ENCODE measurements around the gene LHX4.

The LHX4 gene

DNA sequence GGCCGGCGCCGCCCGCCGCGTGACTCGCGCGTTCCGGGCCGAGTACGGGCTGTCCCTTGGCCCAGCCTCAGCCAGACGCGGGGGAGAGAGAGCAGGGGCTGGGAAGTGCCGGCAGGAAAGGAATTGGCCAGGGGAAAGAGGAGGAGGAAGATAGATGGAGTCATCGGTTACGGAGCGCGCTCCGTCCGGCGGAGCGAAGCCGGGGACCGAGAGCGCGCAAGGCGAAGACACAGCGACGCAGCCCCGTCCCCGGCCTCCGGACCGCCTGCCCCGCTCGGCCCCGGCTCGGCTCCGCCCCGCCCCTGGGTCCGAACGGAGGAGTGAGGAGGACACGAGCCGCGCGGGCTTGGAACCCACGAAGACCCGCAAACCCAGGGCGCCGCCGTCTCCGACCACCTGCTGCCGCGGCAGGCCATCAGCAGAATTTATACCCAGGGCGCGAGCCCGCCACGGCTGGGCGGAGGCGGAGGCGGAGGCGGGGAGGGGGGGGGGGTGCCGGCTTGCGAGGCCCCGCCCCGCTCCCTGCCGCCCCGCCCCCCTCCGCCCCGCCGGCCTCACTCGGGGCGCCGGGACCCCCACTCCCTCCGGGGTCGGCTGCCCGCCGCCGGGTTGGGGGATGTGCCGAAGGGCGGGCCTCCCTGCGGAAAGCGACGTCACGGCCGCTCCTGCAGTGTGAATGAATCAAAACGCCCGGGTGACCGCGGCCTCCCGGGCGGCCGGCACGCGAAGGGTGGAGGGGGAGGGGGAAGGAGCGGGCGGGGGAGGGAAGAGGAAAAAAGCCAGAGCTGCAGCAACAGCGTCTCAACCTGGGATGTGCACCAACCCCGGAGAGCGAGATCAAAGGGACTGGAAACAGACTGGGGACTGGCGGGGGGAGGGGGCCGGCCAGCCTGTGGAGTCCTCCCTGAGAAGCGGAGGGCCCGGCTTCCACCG is at the start of gene LHX4:
Gene LHX4 (plus strand): TSS at position 782 of the 933 bp plus-strand sequence. CDS start 266 bp downstream, outside the sequence.
- DNase-seq (ENCODE audit: low read depth in 3 of 3) = no peak

DNA sequence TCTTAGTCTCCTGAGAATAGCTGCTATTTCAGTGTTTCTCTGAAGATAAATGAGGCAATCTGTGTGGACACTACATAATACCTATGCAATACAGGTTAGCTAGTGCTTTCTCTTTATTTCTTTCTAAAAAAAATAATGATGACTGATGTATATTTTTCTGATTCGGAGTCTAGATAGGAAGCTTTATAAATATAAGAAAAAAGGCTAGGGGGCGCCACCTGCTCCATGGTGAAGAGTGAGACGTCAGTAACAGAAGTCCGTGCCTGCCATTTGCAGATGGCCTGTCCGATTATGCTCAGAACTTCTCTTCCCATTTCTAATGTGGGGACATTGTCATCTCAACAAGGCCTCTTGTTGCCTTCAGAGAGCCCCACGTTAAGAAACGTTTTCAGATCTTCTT is 49.0 kb upstream of the LHX4 start:
- peak in 1 of 3 experiments; percentile 9 for DNase-seq (ENCODE audit: low read depth in 3 of 3)

DNA sequence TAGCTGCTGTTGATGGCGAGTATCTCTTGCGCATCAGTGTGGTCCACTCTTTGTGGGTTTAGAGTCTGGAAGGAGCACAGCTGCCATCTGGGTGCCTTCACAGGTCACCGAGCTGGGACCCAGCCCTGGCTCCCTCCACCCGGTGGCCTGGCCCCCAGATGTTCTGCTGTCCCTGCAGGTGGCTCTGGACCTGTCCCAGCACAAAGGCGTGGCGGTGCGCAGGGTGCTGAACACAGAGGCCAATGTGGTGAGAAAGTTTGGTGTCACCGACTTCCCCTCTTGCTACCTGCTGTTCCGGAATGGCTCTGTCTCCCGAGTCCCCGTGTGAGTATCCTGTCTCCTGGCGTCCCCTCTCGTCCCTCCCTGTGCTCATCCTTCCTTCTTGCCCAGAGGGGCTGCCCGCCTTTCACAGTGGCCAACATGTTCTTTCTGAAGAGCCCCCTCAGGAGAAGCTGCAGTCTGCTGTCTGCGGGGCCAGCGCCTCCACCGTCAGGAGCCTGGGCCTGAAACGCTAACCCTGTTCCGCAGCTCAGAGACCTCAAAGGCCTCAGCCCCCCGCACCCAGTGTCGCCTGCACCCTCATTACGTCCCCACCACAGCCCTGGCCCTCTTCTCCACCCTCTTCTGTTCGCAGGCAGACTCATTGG is 47.9 kb upstream of the LHX4 start:
- no peak for DNase-seq (ENCODE audit: low read depth in 3 of 3)

DNA sequence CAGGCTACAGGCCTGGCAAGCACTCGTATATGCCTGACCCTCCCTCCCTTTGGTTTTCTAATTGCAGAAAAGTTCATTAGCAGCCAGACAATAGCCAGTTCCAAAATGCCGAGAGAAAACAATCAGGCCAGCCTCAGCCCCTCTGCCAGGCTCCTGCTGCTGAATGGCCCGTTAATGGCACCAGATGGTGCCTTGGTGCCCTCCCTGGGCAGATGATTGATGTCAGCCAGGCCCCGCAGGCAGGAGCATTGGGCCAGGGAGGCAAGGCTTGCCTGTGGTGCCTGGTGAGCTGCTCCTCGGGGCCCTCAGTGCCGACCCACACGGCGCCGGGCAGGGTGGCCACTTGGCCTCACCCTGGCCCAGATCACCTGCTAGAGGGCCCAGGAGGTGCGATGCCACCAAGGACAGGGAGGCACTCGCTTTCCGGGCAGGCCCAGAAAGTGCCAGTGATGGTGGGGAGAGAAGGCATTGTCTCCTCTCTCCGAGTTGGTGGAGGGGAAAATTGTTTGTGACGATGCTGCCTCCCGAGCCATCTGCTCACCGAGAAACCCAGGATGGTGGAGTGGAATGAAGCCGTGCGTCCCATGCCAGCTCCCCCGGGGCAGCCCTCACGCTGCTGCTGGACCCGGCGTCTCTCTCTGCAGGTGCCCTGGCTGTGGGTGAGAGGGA is 47.3 kb upstream of the LHX4 start:
- no peak for DNase-seq (ENCODE audit: low read depth in 3 of 3)

DNA sequence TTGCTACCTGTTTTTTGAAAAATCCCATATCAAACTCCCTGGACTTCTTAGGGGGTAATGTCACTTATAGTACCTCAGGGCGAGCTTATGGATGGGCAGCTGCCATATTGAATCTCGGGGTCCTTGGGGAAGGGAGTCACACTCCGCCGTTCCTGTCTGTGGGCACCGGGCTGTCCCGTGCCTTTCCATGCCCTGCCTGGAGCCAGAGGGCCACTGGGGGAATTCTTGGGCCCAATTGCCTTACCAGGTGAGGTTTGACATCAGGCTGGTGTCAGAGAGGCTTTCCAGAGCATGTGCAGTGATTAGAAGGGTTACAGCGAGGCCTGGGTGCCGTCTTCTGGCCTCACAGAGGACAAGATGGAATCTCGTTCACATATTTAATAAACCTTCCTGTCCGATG is 46.6 kb upstream of the LHX4 start:
- no peak for DNase-seq (ENCODE audit: low read depth in 3 of 3)

DNA sequence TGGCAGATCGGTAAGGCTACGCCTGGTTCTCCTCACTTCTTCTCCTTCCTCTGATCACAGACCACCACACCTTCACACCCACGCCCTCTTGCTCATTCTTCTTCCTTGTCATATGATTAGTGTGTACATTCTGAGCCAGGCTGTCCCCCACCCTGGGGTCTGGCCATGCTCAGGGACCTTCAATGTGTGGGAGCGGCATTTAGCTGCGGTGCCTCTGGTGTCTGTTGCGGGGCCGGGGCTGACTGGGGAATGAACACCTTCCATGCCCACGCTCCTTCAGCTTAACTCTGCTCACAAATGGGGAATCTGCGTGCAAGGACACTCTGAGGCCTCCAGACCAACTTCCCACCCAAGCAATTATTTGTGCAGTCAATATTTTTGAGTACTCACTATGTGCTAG is 46.0 kb upstream of the LHX4 start:
- DNase-seq (ENCODE audit: low read depth in 3 of 3) = no peak

DNA sequence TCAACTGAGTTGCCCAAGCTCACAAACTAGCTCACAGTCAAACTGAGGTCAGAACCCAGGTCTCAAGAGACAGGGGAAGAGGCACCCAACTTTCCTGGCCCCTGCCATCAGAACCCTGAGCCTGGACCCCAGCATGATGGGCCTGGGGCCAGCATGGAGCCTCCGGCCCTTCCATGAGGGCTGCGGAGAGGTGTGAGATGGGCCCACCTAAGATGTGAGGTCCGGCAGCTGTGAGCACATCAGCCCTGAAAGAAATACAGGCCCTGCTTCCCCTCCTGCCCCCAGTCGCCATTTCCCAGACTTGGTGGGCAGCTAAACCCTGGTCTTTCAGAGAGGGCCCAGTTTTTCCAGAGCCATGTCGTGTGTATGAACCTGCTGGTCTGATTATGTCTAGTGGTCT is 44.8 kb upstream of the LHX4 start:
- no peak for DNase-seq (ENCODE audit: low read depth in 3 of 3)

DNA sequence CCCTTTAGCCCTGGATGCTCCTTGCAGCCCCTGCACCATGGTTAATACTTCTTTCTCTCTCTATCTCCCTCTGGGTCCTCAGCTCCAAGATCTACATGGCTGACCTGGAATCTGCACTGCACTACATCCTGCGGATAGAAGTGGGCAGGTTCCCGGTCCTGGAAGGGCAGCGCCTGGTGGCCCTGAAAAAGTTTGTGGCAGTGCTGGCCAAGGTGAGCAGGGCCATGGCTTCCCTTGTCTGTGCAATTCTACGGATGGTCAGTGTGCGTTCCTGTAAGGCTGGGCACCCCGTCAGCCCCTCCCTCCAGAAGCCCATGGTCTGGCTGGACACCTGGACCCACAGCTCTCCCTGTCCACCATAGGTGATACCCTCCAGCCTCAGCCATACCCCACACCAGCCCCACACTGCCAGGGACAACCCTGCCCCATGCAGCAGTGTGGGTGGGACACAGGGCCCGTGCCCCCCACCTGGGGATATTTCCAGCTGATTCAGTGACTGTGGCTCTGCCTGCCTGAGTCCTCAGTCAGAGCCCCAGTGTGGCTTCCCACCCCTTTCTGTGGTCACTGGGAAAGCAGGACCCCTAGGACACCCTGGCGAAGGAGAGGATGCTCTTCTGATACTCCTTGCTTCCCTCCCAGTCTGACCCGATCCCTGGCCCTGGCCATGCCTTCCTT is 44.0 kb upstream of the LHX4 start:
- no peak for DNase-seq (ENCODE audit: low read depth in 3 of 3)

DNA sequence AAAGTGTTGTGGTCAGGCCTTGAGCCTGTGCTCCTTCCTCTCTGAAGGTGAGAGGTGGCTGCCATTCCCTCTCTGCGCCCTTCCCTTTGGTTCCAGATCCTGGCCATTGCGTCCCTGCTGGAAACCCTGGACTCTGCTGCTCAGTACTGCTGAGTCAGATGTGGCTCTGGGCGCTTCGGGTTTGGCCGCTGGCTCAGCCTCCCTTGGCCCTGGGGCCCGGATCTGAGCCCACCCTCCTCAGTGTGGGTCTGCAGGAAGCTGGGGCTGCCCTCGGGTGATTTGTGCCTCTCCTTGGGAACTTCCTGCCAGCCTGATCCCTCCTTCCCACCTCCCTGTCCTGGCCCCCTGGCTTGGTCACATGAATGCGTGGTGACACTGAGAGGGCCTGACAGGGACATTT is 43.2 kb upstream of the LHX4 start:
- no peak for DNase-seq (ENCODE audit: low read depth in 3 of 3)

DNA sequence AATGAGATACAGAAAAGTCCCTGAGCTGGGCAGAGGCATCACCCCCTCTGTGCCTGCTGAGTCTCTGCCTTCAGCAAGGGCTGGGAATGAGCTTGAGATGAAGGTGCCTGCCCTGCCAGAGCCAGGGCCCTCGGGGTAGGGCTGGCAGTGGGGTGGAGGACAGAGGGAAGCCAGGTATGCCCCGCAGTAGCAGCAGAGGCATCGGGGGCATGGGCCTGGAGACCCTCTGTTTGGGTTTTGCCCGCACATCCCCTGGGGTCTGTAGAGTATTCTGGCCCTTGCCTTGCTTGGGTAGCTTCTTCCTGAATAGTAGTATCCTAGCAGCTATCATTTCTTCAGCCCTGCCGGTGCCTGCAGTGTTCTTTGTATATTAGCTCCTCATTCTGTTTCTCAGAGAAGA is 42.4 kb upstream of the LHX4 start:
- no peak for DNase-seq (ENCODE audit: low read depth in 3 of 3)

DNA sequence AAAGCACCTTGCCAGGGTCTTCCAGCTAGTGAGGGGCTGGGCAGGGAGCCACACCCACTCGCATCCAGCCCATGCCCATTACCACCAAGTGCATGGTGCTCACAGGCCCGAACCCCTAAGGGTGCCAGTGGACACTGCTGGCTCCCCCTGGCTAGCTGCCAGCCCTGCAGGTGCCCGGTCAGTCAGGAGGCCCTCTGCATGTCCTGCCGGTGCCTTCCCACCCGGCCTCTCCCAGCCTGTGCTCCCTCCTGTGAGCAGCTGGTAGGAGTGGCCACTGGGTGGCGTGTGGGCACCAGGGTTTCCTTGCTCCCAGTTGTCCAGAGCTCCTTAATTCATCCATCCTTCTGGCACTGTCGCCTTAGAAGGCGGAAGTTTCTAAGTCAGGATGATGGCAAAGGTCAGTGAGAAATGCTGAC is 42.0 kb upstream of the LHX4 start:
- DNase-seq (ENCODE audit: low read depth in 3 of 3) = peak in 1 of 3 experiments; percentile 8

DNA sequence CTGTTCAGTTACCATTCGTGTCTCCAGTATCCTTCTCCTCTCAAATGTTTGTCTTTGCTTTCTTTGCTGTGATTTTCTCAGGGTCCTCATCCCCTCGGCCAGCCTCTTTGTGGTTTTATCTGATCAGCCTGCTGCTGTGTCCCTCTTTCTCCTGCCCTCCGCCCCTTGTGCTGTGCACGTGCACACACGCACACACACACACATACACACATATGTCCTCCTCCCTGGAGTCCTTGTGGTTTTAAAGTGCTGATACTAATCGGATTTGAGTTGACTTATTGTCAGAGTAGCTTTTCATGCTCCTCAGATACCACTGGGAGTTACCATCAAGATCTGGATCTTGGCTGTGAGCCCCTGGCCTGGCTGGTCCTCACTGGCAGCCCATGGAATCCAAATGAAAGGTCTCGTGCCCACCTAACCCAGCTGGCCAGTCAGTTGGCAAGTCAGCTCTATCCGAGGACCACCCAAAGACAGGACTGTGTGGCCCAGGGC is 41.3 kb upstream of the LHX4 start:
- no peak for DNase-seq (ENCODE audit: low read depth in 3 of 3)

DNA sequence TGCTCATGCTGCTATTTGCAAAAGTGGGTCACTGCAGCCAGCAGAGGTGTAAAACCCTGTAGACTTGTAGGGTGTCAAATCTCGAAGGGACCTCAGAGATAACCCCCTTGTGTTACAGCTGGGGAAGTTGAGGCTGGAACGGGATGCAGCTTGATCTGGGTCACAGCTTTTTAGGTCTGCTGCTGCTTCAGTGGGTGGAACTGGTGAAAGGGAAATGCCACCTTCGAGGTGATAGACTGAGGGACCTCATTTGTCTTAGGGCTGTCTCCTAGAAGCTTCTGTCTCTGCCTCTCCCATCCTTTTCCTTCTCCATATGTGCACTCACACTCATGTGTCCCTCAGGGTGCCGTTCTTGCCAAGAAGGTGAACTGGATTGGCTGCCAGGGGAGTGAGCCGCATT is 40.0 kb upstream of the LHX4 start:
- no peak for DNase-seq (ENCODE audit: low read depth in 3 of 3)

DNA sequence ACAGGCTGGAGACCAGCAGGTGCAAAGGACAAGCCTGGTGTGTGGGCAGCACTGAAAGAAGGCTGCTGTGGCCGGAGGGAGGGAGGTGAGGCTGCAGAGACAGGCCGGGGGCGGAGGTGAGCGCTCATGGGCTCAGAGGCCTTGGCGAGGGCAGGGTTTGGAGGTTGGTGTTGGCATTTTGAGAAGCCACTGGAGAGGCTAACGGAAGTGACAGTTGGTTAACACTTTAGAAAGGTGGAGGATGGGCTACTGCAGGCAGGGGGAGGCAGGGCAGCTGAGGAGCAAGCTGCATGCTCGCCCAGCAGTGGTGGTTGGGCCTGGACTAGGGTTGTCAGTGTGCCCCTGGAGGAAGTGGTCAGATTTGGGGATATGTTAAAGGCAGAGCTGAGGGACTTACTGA is 37.9 kb upstream of the LHX4 start:
- no peak for DNase-seq (ENCODE audit: low read depth in 3 of 3)

DNA sequence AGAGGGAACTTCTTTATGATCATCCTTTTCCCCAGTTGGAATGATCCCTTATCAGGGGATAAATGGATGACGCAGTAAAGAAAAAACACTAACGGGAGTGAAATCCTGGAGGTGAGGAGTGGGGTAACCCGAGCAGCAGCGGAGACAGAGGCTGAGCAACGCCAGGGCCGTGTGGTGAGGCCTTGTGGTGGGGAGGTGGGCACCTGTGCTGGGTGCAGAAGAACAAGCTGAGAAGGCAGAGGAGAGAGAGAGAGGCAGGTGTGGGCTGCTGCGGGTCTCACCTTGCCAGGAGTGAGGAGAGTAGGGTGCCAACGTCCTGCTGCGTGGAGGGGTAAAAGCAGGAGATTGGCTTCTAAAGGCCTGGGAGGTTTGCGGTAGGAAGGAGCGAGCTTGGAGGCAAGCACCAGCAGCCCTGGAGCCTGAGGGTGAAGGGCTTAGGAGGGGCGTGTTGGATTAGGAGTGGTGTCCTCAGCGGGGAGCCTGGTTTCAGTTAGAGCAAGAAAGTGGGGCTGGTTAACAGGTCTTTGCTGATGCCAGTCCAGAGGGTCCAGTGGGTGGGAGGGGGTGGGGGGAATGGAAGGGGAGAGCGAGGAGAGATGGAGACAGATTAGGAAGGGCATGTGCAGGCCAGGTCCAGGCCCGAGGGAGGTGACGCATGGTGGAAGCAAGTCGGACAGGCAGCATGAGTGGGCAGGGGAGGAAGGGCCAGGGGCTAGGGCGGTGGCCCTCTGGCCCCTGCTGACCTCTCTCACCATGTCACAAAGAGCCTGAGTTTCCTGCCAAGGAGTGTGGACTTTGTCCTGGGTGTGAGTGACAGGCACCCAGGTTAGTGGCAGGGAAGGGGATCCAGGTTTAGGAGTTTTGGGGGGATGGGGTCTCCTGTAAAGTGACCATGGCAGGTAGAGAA is 36.7 kb upstream of the LHX4 start:
- no peak for DNase-seq (ENCODE audit: low read depth in 3 of 3)

DNA sequence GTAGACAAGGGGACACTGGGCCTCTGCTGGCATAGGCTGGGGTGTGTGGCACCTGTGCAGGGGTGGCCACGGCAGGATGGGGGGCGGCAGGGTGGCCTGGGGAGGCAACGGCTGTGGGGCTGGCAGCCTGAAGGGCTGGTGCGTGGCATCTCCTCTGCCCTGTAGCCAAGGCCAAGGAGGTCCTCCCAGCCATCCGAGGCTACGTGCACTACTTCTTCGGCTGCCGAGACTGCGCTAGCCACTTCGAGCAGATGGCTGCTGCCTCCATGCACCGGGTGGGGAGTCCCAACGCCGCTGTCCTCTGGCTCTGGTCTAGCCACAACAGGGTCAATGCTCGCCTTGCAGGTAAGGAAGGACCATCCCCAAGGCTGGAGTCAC is 36.0 kb upstream of the LHX4 start:
- no peak for DNase-seq (ENCODE audit: low read depth in 3 of 3)

DNA sequence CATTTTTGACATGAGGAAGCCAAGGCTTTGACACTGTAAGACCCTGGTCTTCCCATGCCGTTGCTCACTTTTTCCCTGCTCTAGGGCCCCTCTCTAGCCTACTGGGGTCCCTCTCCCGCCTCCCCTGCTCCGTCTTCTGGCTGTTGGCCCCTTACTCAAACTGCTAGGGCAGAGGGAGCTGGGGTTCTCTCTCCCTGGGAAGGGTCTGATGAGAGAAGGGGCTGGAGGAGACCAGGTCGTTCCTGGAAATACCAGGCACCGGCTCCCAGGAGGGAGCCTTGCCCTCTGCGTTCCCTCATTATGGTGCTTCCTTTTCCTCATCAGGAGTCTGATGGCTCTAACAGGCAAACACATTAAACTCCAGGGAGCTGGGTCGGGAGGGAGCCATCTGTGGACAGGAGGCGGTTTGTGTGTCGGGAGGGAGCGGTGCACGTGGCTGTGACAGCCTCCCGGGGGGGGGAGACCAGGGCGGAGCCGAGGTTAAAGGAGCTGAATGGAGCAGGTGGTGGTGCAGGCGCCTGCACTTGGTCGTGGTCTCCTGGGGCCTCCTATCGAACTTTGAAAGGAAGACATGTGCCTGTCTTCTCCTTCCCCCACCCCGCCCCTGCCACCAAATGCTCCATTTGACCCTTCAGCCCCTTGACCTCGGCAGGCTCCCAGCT is 35.4 kb upstream of the LHX4 start:
- DNase-seq (ENCODE audit: low read depth in 3 of 3) = no peak

DNA sequence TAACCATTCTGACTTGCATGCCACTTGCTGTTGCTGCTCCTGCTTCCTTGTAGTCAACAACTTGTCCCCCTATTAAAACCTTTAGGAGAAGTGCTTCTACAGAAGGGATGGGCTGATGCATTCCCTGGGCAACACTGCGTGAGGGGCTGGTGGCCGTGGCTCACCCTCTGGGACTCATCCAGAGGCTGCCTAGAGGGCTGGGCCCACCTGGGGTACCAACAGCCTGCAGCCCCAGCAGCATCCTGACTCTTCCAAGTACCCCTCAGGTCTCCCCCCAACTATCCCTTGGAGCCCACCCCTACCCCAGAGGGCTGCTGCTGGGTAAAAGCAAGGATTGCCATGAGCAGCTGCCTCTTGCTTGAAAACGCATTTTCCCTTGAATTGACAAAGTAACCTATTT is 34.7 kb upstream of the LHX4 start:
- DNase-seq (ENCODE audit: low read depth in 3 of 3) = no peak

DNA sequence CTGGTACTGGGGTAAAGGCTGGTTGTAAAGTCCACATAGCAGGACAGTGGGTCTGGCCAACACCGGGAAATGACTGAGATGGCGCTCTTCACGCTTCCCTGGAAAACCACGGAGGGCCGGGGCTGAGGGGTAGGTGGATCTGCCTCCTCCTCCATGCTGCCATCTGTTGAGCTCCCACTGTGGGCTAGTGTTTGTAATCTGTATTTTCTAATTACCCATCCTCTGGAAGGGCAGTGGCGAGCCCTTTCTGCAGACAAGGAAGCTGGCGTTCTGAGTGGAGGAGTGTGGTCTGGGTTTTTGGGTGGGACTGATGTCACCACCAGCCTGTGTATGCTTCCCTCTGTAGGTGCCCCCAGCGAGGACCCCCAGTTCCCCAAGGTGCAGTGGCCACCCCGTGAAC is 34.1 kb upstream of the LHX4 start:
- DNase-seq (ENCODE audit: low read depth in 3 of 3) = no peak

DNA sequence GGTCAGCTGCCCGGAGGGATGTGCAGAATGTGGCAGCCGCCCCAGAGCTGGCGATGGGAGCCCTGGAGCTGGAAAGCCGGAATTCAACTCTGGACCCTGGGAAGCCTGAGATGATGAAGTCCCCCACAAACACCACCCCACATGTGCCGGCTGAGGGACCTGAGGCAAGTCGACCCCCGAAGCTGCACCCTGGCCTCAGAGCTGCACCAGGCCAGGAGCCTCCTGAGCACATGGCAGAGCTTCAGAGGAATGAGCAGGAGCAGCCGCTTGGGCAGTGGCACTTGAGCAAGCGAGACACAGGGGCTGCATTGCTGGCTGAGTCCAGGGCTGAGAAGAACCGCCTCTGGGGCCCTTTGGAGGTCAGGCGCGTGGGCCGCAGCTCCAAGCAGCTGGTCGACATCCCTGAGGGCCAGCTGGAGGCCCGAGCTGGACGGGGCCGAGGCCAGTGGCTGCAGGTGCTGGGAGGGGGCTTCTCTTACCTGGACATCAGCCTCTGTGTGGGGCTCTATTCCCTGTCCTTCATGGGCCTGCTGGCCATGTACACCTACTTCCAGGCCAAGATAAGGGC is 33.5 kb upstream of the LHX4 start:
- DNase-seq (ENCODE audit: low read depth in 3 of 3) = no peak

Measured in stimulated activated CD4-positive, alpha-beta T cell treated with anti-CD3 and anti-CD28 coated beads, TNF-alpha, amount 100 ng/mL, for 24 hours (primary cell).